H1 (cell line): ENCODE results near the gene PECR.

ENCODE experiments used
- CHD1 ChIP-seq: IDR thresholded peaks from 2 replicates; pipeline ENCODE4 v1.6.1; 2012; ENCODE audit warnings: low read depth, low read length, improper control_type of control experiment
- CHD2 ChIP-seq: IDR thresholded peaks from 2 replicates; pipeline ENCODE4 v1.6.1; 2012; ENCODE audit warnings: low read length, improper control_type of control experiment
- CTCF ChIP-seq, 3 experiments: IDR thresholded peaks; 1 replicate in 2 of 3; 2 replicates in 1 of 3; pipeline versions ENCODE4 v1.5.1 to v1.6.1; 2011; ENCODE audit warnings: low read length in 3 of 3, mild to moderate bottlenecking in 3 of 3, inconsistent platforms in 2 of 3, low read depth in 1 of 3, moderate library complexity in 1 of 3; ENCODE audit not compliant: insufficient read depth in 1 of 3; ENCODE audit errors: control extremely low read depth in 1 of 3
- POLR2AphosphoS5 ChIP-seq: IDR thresholded peaks from 2 replicates; pipeline ENCODE4 v1.6.1; 2011; ENCODE audit warnings: low read depth, low read length

GRCh38 chr2:216024779-216025336 is 56.8 kb downstream of the PECR start:
- no peak for TF ChIP-seq CTCF (IDR thresholded peaks at IDR 0.05; ENCODE audit: control extremely low read depth in 1 of 3, insufficient read depth in 1 of 3, low read depth in 1 of 3, low read length in 3 of 3)
- no peak for TF ChIP-seq CHD1
- TF ChIP-seq CHD2 = no peak
- TF ChIP-seq POLR2AphosphoS5 = no peak
